G401 (cell line): ENCODE results near the gene DAGLB. TPM values are rescaled to one million over a fixed set of nuclear protein-coding genes. Genes with fewer than 3 reads are reported as not detected.
"Not testable (repeated sequence)": the region's sequence is repeated elsewhere in the genome, so short reads cannot be mapped to it uniquely, and the experiment has no call there.

ENCODE experiments used
- DNase-seq: peaks from one replicate; pipeline ENCODE4 v3.0.0-alpha.2; 2015; ENCODE audit warnings: low spot score
- in situ Hi-C: cut with HindIII; loops from 2 replicates; pipeline ENCODE4 v1.10.0; 2016; ENCODE audit warnings: low sequenced_read_pairs, mixed read lengths
- total RNA-seq: library from RNA; depleted of rRNA; stranded (reverse); fragments of >200 nt; shearing (Covaris generic); gene quantifications from 2 replicates; pipeline ENCODE4 v1.2.3, GENCODE V29; 2014

Gene DAGLB
- total RNA-seq, 1 experiment from 2014 or later = 8.7 TPM

GRCh38 chr7:6463609-6464008 lies 15.9 kb upstream of the DAGLB start:
- in situ Hi-C loops, DNase-seq: not testable (repeated sequence)

- in situ Hi-C loops = no loop called here
- DNase-seq = no peak
Observed at GRCh38 chr7:6461946-6462550, 14.3 kb upstream of the DAGLB start.

- no peak for DNase-seq
- in situ Hi-C loops = no loop called here
Observed at GRCh38 chr7:6460990-6461584, 13.3 kb upstream of the DAGLB start.

GRCh38 chr7:6460303-6460702 lies 12.5 kb upstream of the DAGLB start:
- in situ Hi-C loops = no loop called here
- DNase-seq = no peak

- in situ Hi-C loops, DNase-seq: not testable (repeated sequence)
Observed at GRCh38 chr7:6458676-6459075, 10.9 kb upstream of the DAGLB start.

- in situ Hi-C loops = no loop called here
- DNase-seq = no peak
Observed at GRCh38 chr7:6453734-6454133, 6.0 kb upstream of the DAGLB start.

- DNase-seq = no peak
- in situ Hi-C loops = no loop called here
Observed at GRCh38 chr7:6451224-6451705, 3.5 kb upstream of the DAGLB start.

GRCh38 chr7:6450591-6450990 lies 2.8 kb upstream of the DAGLB start:
- DNase-seq, in situ Hi-C loops: not testable (repeated sequence)

- in situ Hi-C loops, DNase-seq: not testable (repeated sequence)
Observed at GRCh38 chr7:6449884-6450283, 2.1 kb upstream of the DAGLB start.

GRCh38 chr7:6448943-6449543 lies 1.3 kb upstream of the DAGLB start:
- in situ Hi-C loops = no loop called here
- DNase-seq = no peak

- DNase-seq = peak; percentile 73
- in situ Hi-C loops = no loop called here
Observed at GRCh38 chr7:6446838-6447580, 745 bp downstream of the DAGLB start.

GRCh38 chr7:6444516-6445269 lies 3.1 kb downstream of the DAGLB start:
- DNase-seq = no peak
- in situ Hi-C loops = no loop called here

GRCh38 chr7:6443372-6443941 lies 4.3 kb downstream of the DAGLB start:
- no peak for DNase-seq

GRCh38 chr7:6442114-6442513 lies 5.6 kb downstream of the DAGLB start:
- in situ Hi-C loops = no loop called here
- no peak for DNase-seq

More at GRCh38 chr7:6443372-6443941, 4.3 kb downstream of the DAGLB start:
- in situ Hi-C loops = no loop called here

- in situ Hi-C loops = no loop called here
- DNase-seq = no peak
Observed at GRCh38 chr7:6440381-6440780, 7.4 kb downstream of the DAGLB start.

- peak; percentile 94 for DNase-seq
- in situ Hi-C loops = no loop called here
Observed at GRCh38 chr7:6438427-6438826, 9.3 kb downstream of the DAGLB start.

- DNase-seq = no peak
- in situ Hi-C loops = no loop called here
Observed at GRCh38 chr7:6437251-6437650, 10.5 kb downstream of the DAGLB start.

- DNase-seq = no peak
- in situ Hi-C loops = no loop called here
Observed at GRCh38 chr7:6436385-6436685, 11.4 kb downstream of the DAGLB start.
